Adrenal gland (tissue), 12 donors: Measurements from ENCODE around the gene FMR1. TPM values are rescaled to one million over a fixed set of nuclear protein-coding genes. Genes with fewer than 3 reads are reported as not detected.

Experiments used
- DNase-seq, 7 donors: peaks; one replicate each; pipeline ENCODE4 v3.0.0-alpha.2; 2019 to 2020
- H3K27ac ChIP-seq, 5 donors: fragments of 200-600 bp; sonication (generic) in 4 of 5; 1 replicate in 3 of 5; 2 replicates in 2 of 5; pipeline versions ENCODE4 v1.5.1 to v1.8.0; 2016 to 2020; ENCODE audit warnings: mild to moderate bottlenecking in 1 of 5
- H3K27me3 ChIP-seq: fragments of 200-600 bp; 2 replicates; pipeline ENCODE4 v1.8.0; 2021
- H3K36me3 ChIP-seq, 2 donors: fragments of 200-600 bp; replicated peaks in 1 of 2; 1 replicate in 1 of 2; 2 replicates in 1 of 2; pipeline versions ENCODE4 v1.5.1 to v1.8.0; 2018 to 2022
- H3K4me1 ChIP-seq, 2 donors: fragments of 200-600 bp; replicated peaks in 1 of 2; 1 replicate in 1 of 2; 2 replicates in 1 of 2; pipeline versions ENCODE4 v1.5.1 to v1.8.0; 2018 to 2021
- H3K4me3 ChIP-seq, 4 donors: fragments of 200-600 bp; sonication (generic) in 3 of 4; one replicate each; pipeline ENCODE4 v1.5.1; 2016 to 2018
- H3K9me3 ChIP-seq, 3 donors: fragments of 200-600 bp; sonication (generic) in 1 of 3; replicated peaks in 1 of 3; 1 replicate in 2 of 3; 2 replicates in 1 of 3; pipeline versions ENCODE4 v1.5.1 to v1.8.0; 2016 to 2021
- POLR2A ChIP-seq, 2 donors: fragments of 450-650 bp; IDR thresholded peaks; one replicate each; pipeline ENCODE4 v1.6.1; 2017; ENCODE audit warnings: antibody characterized with exemption in 2 of 2, mild to moderate bottlenecking in 2 of 2, moderate library complexity in 1 of 2
- WGBS, 4 donors: extraction: QIAGEN DNeasy Blood & Tissue Kit in 2 of 4; methylation state at CpG; one replicate each; pipeline versions ENCODE4 v1.1.5 to v1.1.7; 2013 to 2017; 5-methylcytosine and 5-hydroxymethylcytosine counted together
- intact Hi-C, 2 donors: fragments of 100-400 bp; cut with DNase I; formaldehyde crosslinking; loops; one replicate each; pipeline versions ENCODE4 v1.14.1 to v1.15.0; 2022 to 2023
- polyA plus RNA-seq, 3 donors: library from polyadenylated mRNA; stranded (reverse); fragments of 200-250 nt in 2 of 3; fragments of 350-450 nt in 1 of 3; fragmentation: Illumina TruSeq in 1 of 3; extraction: RNeasy Lipid Tissue Mini Kit (QIAGEN cat#74804) in 1 of 3; gene quantifications; one replicate each; pipeline ENCODE4 v1.2.3, GENCODE V29; 2013 to 2014
- total RNA-seq, 9 donors: library from RNA; depleted of rRNA in 4 of 9; stranded (reverse); fragments of >200 nt in 4 of 9; fragments of 120-200 nt in 1 of 9; fragmentation: NEBNext Ultra II Directional in 1 of 9; extraction: Animal tissue kit (Norgen Biotek cat#: 25700) in 1 of 9; gene quantifications; one replicate each; pipeline versions ENCODE4 v1.1.0 to v1.2.4, GENCODE V29; 2013 to 2023
- TF ChIP-seq, protein P1 (sequence below), 6 experiments: fragments of 450-650 bp in 4 of 6; fragments of 200-600 bp in 2 of 6; sonication (generic) in 1 of 6; IDR thresholded peaks; 1 replicate in 5 of 6; 2 replicates in 1 of 6; pipeline versions ENCODE4 v1.5.1 to v1.8.0; 2016 to 2021; ENCODE audit warnings: antibody characterized with exemption in 6 of 6, mild to moderate bottlenecking in 2 of 6, moderate library complexity in 1 of 6
- donor health status: healthy with polysubstance abuse.
- donor health status: Bipolar disorder and iron deficiency.
- donor health status: DM: yes; HTN: yes; CAD: no.
- donor health status: DM: no; HTN: no; CAD: no.
- donor health status: DM: no; HTN: no; CAD: no.
- donor health status: DM: yes; HTN: yes; CAD: no.

FMR1 gene
- total and polyA plus RNA-seq, 12 donors, result 11.3 to 33.7 (median 29.5) TPM

DNA sequence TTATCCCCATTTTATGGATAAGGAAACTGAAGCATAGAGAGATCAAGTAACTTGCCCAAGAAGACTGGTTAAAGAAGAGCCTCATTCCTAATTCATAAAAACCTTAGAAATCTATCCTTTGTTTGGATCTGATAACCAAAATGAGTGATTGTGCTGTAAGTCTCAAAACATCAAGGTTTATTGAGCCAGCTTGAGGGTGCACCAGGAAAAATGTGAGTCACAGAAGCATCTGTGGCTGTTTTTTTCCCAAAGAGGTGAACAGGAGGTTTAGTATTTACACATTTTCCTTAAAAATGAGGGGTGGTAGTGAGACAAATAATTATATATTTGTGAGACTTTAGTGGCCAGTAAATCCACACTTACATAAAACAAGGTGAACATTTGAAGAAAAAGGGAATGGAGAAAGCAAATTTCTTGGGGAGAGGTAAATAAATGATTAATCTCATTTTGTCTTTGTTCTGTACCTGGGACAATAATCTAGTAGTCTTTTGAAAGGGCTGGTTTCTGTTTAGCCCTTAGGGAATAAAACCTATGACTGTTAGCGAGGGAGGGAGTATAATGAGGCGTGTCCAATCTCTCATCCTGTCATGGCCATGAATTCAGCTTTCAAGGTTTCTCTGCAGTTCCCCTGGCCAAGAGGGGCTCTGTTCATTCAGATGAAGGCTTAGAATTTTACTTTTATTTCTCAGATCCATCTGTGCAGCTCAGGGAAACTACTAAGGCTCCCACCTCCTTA is 12.2 kb upstream of the FMR1 start:
- Histone ChIP-seq H3K9me3 (no peaks in the 10 kb centered on the region), H3K36me3 (no peaks in the 10 kb centered on the region), H3K4me3 (no peak overlapping the region), H3K4me1 (no peaks in the 10 kb centered on the region), H3K27me3 (no peaks in the 10 kb centered on the region), H3K27ac (no peak overlapping the region)
- intact Hi-C loops, result no loop called here
- no peak for DNase-seq
- TF ChIP-seq, protein P1, sequence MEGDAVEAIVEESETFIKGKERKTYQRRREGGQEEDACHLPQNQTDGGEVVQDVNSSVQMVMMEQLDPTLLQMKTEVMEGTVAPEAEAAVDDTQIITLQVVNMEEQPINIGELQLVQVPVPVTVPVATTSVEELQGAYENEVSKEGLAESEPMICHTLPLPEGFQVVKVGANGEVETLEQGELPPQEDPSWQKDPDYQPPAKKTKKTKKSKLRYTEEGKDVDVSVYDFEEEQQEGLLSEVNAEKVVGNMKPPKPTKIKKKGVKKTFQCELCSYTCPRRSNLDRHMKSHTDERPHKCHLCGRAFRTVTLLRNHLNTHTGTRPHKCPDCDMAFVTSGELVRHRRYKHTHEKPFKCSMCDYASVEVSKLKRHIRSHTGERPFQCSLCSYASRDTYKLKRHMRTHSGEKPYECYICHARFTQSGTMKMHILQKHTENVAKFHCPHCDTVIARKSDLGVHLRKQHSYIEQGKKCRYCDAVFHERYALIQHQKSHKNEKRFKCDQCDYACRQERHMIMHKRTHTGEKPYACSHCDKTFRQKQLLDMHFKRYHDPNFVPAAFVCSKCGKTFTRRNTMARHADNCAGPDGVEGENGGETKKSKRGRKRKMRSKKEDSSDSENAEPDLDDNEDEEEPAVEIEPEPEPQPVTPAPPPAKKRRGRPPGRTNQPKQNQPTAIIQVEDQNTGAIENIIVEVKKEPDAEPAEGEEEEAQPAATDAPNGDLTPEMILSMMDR (IDR thresholded peaks at IDR 0.05), result no peak
- TF ChIP-seq POLR2A (IDR thresholded peaks at IDR 0.05), result no peak
- 60 to 80% (median 75%) methylated on average over 1 to 2 of the region's 2 CpGs for WGBS, 4 donors

DNA sequence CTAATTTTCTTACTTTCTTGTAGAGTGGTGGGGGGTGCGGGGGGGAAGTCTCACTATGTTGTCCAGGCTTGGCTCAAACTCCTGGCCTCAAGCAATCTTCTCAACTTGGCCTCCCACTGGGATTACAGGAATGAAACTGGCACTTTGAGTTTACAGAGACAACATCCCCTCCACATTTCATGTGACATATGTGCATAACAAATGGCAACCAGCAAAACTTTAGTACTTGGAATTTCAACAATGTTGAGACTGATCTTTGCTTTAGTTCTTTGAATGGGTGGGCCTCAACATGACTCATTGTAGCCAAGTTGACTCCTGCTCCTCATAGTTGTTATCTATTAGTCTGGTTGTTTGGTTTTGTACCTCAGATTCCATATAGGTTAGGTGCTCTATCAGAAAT is 11.4 kb upstream of the FMR1 start:
- H3K27ac ChIP-seq, result no peak overlapping the region
- WGBS, 4 donors, result 63 to 88% (median 82%) methylated on average over 1 of the region's 1 CpG; no CpG with 5 or more reads in 1 of the 4 donors
- TF ChIP-seq POLR2A (IDR thresholded peaks at IDR 0.05), result no peak
- TF ChIP-seq, protein P1 (IDR thresholded peaks at IDR 0.05), result no peak
- no peaks in the 10 kb centered on the region for H3K27me3 ChIP-seq
- no peak for DNase-seq
- H3K4me3 ChIP-seq, result no peak overlapping the region
- H3K36me3 ChIP-seq, result no peaks in the 10 kb centered on the region
- intact Hi-C loops, result no loop called here
- H3K4me1 ChIP-seq, result no peaks in the 10 kb centered on the region
- H3K9me3 ChIP-seq, result no peaks in the 10 kb centered on the region

DNA sequence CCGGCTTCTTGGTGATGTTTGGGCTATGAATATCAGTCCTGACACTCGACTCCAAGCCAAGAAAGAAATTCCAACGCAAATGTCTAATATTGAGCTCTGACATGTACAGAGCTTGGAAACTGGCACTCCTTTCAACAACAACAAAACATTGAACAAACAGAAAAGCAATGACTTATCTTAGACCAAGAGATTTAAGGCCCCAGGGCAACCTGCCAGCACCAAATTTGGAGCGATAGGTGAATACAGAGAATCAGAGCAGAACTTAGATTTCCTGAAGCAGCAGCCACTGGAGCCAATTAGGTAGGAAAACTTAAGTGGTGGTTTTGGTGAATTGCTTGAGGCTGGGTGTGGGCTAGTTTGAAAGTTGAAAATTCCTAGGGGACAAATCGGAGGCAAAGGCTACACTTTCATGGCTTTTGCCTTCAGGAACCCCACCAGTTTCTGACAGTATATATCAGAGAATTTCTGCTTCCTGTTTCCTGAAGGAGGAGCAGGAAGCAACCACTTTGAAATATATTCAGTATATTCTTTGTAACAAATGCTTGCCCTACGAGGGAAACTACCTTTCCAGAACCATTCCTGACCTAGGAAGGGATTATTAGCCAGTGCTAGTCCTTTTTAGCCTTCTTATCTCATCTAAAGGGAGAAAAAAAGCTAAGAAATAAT is 10.1 kb upstream of the FMR1 start:
- H3K27ac ChIP-seq, result no peak overlapping the region

DNA sequence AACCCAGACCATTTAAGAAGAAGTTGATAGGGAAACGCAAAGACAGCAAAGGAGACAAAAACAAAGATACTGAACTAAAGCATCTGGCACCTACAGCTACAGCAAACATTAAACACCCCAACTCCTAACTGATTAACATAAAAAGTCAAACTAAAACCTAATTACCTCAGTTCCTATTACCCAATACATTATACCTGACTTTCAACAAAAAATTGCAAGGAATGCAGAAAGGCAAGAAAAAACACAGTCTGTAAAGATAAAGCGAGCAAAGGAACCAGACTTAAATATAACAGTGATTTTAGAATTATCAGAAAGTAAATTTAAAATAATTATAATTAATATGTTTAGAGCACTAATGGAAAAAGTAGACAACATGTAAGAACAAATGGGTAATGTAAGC is 9.4 kb upstream of the FMR1 start:
- intact Hi-C loops, result no loop called here
- Histone ChIP-seq H3K27ac (no peak overlapping the region), H3K9me3 (no peaks in the 10 kb centered on the region), H3K36me3 (no peaks in the 10 kb centered on the region), H3K27me3 (no peaks in the 10 kb centered on the region), H3K4me3 (no peak overlapping the region), H3K4me1 (no peaks in the 10 kb centered on the region)
- DNase-seq, result no peak
- TF ChIP-seq POLR2A (IDR thresholded peaks at IDR 0.05), result no peak
- TF ChIP-seq, protein P1 (IDR thresholded peaks at IDR 0.05), result no peak
- 59 to 97% (median 81%) methylated on average over 2 of the region's 2 CpGs for WGBS, 4 donors

More for the DNA sequence above, 10.1 kb upstream of the FMR1 start:
- H3K9me3 ChIP-seq, result no peaks in the 10 kb centered on the region
- no peak for DNase-seq
- H3K36me3 ChIP-seq, result no peaks in the 10 kb centered on the region
- no peaks in the 10 kb centered on the region for H3K27me3 ChIP-seq
- 38 to 48% (median 44%) methylated on average over 6 of the region's 6 CpGs for WGBS, 4 donors
- no peak overlapping the region for H3K4me3 ChIP-seq
- no peaks in the 10 kb centered on the region for H3K4me1 ChIP-seq
- TF ChIP-seq, protein P1 (IDR thresholded peaks at IDR 0.05), result no peak
- TF ChIP-seq POLR2A (IDR thresholded peaks at IDR 0.05), result no peak
- intact Hi-C loops, result no loop called here
